ENCODE data around the gene HSP90AA1.
"Not testable (repeated sequence)": the region's sequence is repeated elsewhere in the genome, so short reads cannot be mapped to it uniquely, and the experiment has no call there.

Gene HSP90AA1

DNA sequence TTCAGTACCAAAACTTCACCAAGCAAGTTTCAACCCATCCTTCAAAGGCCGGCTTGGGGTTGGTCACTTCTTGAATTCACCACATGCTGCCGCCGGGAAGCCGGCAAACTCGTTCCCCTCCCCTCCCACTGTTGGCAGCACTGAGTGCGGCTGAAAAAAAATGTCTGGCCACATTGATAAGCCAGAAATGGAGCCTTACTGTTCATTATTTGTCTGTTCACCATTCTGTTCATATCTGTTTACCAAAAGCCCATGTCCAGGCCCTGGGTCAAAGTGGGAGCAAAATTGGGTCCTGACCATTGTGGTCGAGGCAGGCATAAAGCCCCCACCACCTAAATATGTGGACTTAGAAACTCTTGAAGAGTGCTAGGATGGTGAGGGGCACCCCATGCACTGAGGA is 7.3 kb upstream of the HSP90AA1 start:
- DNase-seq (ENCODE audit: low spot score): no peak

GRCh38 chr14:102092806-102093205 is 6.0 kb upstream of the HSP90AA1 start:
- DNase-seq (ENCODE audit: low spot score): no peak

DNA sequence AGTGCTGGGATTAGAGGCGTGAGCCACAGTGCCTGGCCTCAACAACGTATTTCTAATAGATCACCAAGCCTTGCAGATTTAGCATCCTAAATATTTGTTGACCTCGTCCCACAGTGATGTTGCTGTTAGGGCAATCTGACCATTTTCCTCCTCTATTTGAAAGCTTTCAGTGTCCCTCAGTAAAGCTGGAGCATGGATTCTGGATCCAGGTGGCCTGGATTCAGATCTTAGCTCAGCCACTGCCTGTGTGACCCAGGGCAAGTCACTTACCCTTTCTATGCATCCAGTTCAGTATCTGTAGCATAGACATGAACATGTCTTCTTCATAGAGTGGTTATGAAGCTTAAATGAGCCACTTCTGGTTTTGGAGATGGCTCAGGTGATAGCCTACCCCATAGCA is 3.9 kb upstream of the HSP90AA1 start:
- no peak for DNase-seq (ENCODE audit: low spot score)

GRCh38 chr14:102089621-102090343 is 2.9 kb upstream of the HSP90AA1 start:
- DNase-seq (ENCODE audit: low spot score): no peak

GRCh38 chr14:102088012-102088792 is 1.4 kb upstream of the HSP90AA1 start:
- peak; percentile 38 for DNase-seq (ENCODE audit: low spot score)

DNA sequence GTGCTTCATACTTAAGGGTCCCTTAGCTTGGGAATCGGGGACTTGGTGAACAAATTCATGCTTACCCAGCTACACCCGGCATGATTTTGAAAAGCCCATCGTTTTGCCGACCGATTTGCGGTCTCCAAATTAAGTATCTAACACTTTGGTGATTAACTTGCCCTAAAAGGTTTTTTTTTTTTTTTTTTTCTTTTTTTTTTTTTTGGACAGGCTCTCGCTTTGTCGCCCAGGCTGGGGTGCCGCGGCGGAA is 843 bp upstream of the HSP90AA1 start:
- DNase-seq (ENCODE audit: low spot score): no peak

GRCh38 chr14:102086709-102086971 is 204 bp downstream of the HSP90AA1 start:
- DNase-seq (ENCODE audit: low spot score): no peak

DNA sequence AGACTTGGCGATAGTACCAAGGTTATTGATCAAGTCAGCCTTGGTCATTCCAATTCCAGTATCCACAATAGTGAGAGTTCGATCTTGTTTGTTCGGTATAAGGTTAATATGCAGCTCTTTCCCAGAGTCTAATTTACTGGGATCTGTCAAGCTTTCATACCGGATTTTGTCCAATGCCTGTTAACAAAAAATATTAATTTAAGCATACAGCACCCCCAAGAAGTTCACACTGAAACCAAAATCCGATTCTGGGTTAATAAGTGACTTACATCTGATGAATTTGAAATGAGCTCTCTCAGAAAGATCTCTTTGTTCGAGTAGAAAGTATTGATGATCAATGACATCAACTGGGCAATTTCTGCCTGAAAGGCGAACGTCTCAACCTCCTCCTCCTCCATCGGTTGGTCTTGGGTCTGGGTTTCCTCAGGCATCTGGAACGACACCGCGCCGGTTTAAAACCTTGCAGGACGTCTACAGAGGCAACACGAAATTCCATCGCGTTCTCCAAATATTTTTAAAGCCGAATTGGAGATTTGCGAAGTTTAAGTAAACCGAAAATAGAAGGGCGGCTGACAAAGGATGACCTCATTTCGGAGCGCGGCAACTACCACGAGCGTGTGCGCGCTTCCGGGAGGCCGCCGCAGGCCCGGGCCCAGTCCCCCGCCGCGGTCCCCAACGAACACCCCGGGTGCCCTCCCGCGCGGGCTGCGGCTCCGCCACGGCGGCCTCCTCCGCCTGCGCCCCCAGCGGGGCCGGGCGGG is 716 bp downstream of the HSP90AA1 start:
- peak; percentile 63 for DNase-seq (ENCODE audit: low spot score)

DNA sequence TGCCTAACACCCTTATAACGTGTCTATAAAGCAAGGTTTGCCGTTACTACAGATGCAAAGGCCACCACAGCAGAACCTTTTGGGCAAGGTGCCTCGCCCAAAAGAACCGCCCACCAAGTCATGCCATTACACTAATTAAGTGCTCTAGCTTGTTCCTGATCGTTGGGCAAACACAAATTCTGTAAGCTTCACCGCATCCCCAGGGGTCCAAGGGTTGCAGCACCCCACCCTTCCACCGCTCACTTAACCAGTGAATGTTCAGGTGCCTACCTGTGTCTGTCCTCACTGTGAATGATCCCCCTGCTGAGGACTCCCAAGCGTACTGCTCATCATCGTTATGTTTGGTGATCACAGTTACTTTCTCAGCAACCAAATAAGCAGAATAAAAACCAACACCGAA is 1.4 kb downstream of the HSP90AA1 start:
- DNase-seq (ENCODE audit: low spot score): no peak

GRCh38 chr14:102084931-102085330 is 1.9 kb downstream of the HSP90AA1 start:
- no peak for DNase-seq (ENCODE audit: low spot score)

GRCh38 chr14:102084522-102084921 is 2.3 kb downstream of the HSP90AA1 start:
- DNase-seq (ENCODE audit: low spot score): not testable (repeated sequence)

DNA sequence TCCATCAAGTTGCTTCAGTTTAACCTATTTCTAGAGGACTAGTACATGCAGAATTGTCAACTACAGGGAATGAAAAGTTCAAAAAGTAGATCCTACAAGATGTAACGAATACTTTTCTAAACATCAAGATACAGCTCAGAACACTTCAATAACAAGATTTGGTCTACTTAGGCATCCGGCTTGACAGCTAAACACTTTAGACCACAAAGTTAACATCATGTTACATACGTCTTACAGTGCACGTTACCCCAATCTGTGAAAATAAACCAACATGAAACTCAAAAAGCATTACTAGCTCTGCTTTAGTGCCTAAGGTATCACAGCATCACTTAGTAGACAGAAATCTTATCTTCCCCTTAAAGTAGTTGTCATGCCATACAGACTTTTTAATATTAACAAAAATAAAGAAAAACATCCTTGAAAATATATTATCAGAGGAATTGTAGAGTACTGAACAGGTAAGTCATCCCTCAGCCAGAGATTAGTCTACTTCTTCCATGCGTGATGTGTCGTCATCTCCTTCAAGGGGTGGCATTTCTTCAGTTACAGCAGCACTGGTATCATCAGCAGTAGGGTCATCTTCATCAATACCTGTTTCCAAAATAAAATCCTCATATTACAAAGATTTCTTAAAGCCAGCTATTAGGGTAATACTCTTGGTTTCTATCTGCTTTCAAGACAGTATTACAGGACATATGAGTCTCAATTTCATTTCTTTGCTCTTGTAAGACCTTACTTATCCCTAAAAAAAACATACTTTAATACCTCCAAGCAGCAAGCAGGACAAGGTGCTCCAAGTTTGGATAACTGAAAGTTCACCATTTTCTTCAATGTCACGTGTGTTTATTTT is 5.4 kb downstream of the HSP90AA1 start:
- DNase-seq (ENCODE audit: low spot score): no peak

- DNase-seq (ENCODE audit: low spot score): no peak
These were observed 6.4 kb downstream of the HSP90AA1 start for GRCh38 chr14:102080183-102081080.

GRCh38 chr14:102079700-102079979 is 7.2 kb downstream of the HSP90AA1 start:
- no peak for DNase-seq (ENCODE audit: low spot score)

- no peak for DNase-seq (ENCODE audit: low spot score)
These were observed 7.8 kb downstream of the HSP90AA1 start for GRCh38 chr14:102078831-102079699.

DNA sequence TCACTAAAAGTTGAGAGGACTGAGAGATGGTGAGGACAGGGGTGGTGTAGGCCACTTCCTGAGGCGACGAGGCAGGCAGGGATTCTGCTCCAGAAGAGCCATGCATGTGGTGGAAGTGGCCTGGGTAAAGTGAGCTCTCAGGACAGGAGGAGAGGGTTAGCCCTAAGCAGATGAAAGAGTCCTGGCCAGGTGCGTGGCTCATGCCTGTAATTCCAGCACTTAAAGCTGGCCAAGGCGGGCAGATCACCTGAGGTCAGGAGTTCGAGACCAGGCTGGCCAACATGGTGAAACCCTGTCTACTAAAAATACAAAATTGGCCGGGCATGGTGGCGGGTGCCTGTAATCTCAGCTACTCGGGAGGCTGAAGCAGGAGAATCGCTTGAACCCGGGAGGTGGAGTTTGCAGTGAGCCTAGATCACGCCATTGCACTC is 8.5 kb downstream of the HSP90AA1 start:
- DNase-seq (ENCODE audit: low spot score): not testable (repeated sequence)

DNA sequence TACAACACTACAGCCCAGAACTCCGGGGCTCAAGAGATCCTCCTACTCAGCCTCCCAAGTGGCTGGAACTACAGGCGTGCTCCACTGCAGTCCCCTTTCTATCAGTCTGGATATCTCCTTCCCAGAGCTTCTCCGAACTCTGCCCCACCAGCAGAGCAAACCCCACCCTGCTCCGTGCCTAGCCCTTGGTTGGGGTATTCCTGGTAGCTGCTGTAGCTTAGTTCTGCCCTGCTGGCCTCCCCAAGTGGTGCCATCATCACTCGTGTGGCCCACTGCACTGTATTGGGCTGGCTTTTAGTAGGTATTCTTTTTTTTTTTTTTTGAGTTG is 9.5 kb downstream of the HSP90AA1 start:
- DNase-seq (ENCODE audit: low spot score): no peak

- no peak for DNase-seq (ENCODE audit: low spot score)
These were observed 11.7 kb downstream of the HSP90AA1 start for GRCh38 chr14:102075155-102075554.

DNA sequence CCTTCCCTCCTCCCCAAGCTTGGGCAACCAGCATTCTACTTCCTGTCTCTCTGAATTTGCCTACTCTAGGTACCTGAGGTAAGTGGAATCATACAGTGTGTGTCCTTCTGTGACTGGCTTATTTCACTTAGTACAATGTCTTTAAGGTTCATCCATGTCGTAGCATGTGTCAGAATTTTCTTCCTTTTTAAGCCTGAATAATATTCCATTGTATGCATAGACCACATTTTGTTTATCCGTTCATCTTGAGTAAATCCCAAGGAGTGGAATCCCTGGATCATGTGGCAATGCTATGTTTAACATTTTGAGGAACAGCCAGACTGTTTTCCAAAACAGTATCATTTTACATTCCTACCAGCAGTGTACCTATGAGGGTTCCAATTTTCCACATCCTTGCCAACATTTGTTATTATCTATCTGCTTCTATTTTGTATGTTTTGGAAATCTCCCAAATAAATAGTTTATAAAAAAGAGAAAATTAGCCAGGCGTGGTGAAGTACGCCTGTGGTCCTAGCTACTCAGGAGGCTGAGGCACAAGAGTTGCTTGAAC is 12.4 kb downstream of the HSP90AA1 start:
- no peak for DNase-seq (ENCODE audit: low spot score)

DNA sequence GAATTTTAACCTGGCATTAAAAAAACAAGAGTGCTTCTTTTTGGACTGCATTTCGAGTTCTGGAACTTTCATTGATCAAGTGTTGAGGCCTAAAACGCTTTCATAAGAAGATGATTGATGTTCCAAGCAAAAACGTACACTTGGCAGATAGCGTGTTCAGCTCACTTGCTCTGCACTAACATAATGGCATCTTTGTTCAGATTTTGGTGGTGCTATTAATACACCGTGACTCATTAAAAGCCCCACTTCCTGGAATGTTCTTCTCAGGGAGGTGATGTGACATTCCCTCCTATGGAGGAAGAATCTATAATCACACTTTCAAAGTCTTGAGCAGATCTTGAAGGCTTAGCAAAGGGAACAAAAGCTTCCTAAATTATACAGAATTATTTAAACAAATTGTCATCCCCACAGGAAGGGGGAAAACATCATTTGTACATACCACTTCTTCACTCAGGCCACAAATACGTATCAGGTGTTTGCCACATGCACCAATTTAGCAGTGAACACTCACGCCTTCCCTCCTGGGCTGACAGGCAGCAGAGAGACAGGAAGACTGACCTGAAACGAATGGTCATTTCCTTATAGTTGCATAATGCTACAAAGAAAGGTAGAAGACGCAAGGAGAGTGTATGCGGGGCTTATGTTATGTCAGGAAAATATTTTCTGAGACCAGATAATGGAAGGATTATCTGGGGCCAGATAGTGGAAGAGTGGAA is 15.4 kb downstream of the HSP90AA1 start:
- no peak for DNase-seq (ENCODE audit: low spot score)
